ENCODE measurements around the gene OR2AG1.

- TF ChIP-seq CTCF (IDR thresholded peaks at IDR 0.05) = no peak
- no peak for TF ChIP-seq TAF1 (IDR thresholded peaks at IDR 0.05; ENCODE audit: borderline replicate concordance, low read depth, low read length)
- no peak for TF ChIP-seq USF1 (IDR thresholded peaks at IDR 0.05; ENCODE audit: borderline replicate concordance, low read depth)
- no peak for TF ChIP-seq ELF1 (IDR thresholded peaks at IDR 0.05)
- no peak for TF ChIP-seq CHD2 (IDR thresholded peaks at IDR 0.05; ENCODE audit: low read length, partially characterized antibody)
- no peak for TF ChIP-seq EP300 (IDR thresholded peaks at IDR 0.05; ENCODE audit: borderline replicate concordance in 1 of 2, low read depth in 1 of 2, low read length in 1 of 2)
These were observed 34.9 kb downstream of the OR2AG1 start for GRCh38 chr11:6817694-6818093.
